GM21528 (cell line): ENCODE results near the gene RECQL5.

Experiments used
- ATAC-seq: cut with Tn5 transposase; IDR thresholded peaks from one replicate; pipeline ENCODE4 v1.9.1; 2021; ENCODE audit warnings: mild to moderate bottlenecking, moderate library complexity; ENCODE audit not compliant: unreplicated experiment, low FRiP score

RECQL5 gene

GRCh38 chr17:75666959-75667790 lies at the start of gene RECQL5, which contains the start of gene SAP30BP:
Gene RECQL5, minus strand, starts transcription at chr17:75667154. Its CDS starts 597 bp downstream, at chr17:75666557.
Gene SAP30BP, plus strand, starts transcription at chr17:75667338. Its CDS starts 35 bp downstream, at chr17:75667373.
- ATAC-seq = peak; percentile 63

DNA sequence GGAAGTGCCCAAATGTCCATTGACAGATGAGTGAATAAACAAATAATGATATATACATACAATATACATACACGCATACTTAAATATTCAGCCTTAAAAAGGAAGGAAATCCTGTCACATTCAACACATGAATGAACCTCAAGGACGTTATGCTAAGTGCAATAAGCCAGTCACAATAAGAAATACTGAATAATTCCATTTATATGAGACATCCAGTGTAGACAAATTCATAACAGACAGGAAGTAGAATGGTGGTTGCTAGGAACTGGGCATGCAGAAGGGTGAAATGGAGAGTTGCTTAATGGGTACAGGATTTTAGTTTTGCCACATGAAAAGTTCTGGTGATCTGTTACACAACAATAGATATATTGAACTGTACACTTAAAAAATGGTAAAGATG lies 45.5 kb upstream of the RECQL5 start:
- no peak for ATAC-seq

DNA sequence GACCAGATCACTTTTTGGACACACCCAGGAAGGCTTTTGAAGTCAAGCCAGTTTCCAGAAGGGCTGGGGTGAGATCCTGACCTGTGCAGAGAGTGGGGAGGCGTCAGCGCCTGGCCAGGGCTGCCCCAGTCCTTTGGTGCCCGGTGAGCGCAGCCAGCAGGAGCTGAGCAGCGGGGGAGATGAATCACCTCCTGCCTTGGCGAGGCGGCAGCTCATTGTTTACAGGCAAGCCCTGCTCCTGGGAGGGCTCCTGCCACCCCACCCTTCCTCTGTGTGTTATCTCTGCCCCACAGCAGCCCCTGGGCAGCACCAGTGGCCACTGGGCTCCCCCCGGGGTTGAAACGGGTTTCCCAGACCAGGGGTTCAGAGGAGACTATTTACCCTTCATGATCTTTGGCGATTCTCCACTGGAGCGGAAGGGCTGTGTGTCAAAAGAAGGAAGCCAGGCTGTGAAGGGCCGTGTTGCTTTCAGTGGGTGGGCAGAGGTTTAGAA lies 40.2 kb upstream of the RECQL5 start:
- ATAC-seq = no peak

DNA sequence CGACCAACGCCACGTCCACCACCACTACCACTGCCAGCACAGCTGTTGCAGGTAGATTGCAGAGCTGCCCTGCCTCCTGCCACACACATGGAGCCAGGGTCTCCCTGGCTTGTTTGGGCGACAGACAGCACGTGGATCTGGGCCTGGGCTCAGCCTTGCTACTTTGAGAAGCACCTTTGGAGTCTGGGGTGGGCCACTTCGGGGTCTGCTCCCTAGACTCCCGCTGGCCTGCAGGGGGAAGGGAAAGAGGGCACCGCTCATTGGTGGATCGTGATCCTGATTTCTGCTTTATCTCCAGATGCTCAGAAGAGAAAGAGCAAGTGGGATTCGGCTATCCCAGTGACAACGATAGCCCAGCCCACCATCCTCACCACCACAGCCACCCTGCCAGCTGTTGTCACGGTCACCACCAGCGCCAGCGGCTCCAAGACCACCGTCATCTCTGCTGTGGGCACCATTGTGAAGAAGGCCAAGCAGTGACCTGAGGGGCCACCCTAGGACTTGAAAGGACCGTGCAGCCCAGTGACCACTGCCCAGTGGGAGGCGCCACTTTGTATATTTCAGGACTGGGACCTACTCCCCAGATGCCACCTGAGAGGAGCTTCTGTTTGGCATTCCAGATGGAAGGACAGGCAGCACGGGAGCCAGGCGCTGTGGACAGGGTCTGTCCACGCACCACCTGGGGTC lies 39.2 kb upstream of the RECQL5 start:
- no peak for ATAC-seq

DNA sequence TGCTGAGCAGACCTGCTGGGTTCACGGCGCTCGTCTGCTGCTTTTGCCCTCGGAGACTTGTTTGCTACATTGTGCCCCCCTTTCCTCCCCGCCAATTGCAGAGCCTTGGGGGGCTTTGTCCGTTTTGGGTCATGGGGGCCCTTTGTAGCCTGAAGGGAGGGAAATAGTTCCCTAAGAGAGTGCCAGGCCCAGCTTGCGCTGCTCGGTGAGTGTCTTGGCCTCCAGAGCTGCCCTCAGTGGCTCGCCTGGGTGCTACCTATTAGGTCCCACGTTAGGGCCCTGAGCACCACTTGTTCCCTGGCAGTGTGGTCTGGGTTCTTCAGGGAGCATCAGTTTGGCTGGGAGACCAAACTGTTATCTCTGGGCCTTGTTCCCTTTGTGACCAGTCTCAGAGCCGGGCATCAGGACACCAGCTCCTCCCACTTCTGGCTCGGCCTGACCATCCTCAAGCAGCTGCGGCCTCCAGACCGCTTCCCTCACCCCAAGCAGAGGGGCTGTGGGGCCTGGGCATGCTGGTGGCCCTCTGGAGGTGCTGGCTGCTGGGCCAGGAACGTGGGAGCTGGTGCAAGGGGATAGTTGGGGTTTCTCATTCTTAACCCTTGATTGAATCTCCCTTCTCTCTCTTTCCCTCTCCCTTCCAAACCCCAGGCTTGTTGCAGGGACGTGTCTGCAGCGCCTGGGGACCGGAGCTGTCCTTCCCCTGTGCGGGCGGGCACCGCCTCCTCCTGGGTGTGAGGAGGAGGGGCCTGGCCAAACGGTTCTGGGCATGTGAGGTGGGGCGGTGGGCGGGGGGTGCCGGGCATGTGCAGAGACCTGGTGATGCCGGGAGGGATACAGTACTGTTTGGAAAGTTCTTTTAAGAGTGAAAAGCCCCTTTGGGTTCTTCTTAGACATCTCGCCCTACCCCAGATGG lies 38.3 kb upstream of the RECQL5 start:
- ATAC-seq = no peak

DNA sequence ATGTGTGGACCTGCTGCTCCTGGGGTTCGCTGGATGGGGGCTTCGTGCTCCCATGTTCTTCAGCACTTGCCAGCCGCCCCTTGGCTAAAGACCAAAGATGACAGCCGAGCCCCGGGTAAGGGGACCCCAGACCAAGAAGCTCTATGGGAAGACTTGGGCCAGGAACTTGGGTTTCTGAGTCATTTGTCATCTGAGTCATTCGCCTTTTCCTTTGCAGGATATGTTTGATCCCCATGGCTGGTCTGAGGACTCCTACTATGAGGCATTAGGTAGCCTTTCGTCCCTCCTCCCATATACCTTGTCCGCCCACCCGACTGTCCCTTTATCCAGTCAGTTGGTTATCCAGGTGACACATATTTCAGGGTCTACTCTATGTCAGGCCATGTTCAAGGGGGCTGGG lies 36.6 kb upstream of the RECQL5 start:
- no peak for ATAC-seq

DNA sequence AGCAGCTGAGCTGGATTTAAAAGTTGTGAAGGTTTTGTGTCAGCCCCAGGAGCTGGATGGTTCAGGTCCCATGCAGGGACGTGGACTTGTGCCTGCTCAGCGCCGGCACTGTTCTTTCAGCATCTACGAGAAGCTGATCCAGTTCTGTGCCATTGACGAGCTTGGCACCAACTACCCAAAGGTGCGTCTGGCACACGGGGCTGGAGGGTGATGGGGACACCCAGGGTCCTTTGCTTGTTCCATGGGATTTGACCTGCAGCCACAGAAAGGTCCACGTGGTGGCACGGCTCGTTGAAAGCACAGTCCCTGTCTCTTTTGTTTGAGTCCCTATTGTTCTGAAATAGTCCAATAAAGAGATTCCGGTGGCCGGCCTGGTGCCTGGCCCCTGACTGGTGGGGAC lies 36.2 kb upstream of the RECQL5 start:
- no peak for ATAC-seq

DNA sequence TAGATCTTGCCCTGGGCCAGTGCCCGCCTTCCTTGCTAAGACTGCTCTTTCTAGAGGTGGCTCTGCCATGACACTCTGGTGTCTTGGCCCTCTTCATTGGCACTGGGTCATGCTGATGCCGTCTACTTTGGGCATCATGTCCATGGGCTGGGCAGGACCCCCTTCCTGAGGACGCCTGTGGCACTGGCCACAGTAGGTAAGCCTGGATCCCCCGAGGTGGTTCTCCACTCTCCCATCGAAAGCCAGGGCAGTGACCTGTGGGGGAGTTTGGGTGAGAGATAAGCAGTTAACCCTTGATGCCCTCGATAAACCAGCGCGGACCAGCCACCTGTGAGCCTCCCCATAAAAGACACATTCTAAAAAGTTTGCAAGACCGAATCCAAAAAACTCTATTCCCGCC lies 34.3 kb upstream of the RECQL5 start:
- no peak for ATAC-seq

DNA sequence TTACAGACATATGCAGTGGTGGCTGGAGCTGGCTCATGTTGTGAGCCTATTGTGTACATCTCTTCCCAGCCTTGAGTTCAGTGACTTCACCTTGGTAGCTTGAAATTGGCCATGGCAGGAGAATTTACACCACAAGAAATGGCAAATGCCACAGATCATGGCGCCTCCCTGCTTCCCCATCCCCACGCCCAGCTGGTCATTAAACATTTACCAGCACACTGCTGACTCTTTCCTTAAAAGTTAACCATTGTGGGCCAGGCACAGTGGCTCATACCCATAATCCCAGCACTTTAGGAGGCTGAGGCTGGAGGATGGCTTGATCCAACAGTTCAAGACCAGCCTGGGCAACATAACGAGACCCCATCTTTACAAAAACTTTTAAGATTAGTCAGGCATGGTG lies 31.7 kb upstream of the RECQL5 start:
- no peak for ATAC-seq

- no peak for ATAC-seq
Measured at GRCh38 chr17:75697651-75698291, 30.8 kb upstream of the RECQL5 start.

DNA sequence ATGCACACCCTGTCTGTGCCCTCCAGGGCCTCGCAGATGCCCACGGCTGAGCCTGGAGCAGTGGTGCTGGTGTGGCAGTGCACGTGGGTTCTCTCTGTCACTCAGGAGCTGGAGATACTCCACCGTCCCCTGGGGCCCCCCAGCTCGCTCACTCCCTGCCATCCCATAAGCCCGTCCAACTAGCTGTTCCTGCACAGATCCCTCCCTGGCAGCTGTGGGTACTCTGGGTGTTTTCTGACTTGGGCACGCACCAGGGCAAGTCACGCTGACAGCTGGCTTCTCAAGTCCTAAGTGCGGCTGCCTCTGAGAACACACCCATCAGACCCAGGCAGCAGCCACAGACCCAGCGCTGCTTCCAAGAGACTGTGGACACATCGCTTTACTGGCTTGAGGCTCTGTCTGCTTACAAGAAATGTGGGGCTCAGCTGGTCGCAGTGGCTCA lies 28.9 kb upstream of the RECQL5 start:
- no peak for ATAC-seq

DNA sequence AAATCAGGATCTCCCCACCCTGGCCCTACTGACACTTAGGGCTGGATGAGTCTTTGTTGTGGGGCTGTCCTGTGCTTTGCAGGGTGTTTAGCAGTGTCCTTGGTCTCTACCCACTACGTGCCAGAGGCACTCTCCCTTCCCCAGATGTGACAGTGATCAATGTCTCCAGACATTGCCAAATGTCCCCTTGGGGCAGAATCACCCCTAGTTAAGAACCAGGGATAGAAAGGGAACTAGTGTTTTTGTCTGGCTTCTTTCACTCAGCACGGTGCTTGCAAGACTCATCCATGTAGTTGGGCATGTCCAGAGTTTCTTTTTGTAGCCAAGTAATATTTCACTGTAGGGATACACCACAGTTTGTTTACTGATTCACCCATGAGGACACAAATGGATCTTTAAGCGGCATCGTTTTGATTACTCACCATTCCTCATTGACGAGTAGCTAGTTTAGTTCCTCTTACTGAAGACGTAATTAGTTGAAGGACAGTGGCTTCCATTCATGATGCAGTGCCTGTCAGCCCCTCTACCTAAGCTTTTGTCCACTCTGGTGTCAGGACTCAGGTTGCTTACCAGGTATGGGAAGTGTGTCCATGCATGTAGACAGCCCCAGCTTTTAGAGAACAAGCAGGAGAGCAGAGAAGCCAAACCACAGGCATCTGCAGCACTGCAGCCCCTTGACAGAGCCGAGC lies 28.3 kb upstream of the RECQL5 start:
- ATAC-seq = no peak

DNA sequence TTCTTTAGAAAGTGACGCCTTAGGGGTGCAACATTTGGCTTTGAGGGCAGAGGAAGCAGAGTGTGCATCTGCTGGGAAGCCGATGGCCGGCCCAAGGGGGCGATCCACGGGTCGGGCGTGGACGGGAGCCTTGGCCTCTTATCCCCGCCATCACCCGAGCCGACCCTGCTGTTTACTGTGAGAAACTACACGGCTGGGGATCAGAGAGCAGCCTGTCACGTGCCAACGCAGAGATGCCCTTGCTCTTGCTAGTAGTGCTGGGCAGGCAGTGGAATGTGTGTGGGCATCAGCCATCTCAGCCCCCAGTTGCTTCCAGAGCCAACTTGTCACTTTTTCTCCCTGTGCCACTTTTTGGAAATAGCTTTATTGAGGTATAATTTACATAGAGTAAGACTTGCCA lies 27.6 kb upstream of the RECQL5 start:
- ATAC-seq = no peak

DNA sequence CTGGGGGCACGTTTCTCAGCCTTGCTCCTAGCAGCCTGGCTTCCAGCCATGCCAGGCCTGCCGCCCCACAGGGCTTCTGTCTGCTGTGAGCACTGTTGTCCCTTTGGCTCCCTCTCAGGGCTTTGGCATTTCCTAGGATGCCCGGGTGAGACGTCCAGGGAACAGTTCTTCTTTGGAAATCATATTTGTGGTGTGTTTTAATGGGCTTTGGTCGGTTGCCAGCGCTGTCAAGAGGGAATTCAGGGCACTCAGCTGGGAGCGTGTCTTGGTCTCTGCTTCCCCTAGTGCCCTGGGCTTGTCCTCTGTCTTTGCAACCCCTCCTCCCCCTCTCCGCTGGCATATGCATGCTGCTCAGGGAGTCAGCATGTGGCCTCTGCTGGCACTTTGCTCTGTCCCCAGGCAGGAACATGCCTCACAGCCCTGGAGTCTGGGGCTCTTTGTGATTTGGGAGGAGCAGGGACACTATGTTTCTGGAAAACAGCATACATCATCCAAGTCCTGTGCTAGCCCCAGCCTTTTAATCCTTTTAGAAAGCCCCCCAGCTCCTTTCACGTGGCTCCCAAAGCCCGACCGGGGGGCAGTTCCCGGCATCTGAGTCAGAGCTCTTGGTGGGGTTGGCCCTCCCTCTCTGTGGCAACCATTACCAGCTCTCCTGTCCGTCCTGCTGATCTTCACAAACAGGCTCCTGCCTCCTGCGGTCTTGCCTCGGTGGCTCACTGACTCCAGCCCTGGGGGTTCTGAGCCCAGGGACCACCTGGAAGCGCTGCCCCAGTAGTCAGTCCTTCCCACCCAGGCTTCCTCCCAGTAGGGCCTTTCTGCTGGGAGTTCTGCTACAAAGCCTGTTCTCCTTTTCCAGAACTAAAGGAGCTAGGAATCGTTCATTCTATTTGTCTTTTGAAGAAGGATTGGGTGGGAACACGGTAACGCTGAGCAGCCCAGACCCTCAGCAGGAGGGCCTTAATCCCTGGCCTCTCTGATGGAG lies 26.8 kb upstream of the RECQL5 start:
- ATAC-seq = no peak

DNA sequence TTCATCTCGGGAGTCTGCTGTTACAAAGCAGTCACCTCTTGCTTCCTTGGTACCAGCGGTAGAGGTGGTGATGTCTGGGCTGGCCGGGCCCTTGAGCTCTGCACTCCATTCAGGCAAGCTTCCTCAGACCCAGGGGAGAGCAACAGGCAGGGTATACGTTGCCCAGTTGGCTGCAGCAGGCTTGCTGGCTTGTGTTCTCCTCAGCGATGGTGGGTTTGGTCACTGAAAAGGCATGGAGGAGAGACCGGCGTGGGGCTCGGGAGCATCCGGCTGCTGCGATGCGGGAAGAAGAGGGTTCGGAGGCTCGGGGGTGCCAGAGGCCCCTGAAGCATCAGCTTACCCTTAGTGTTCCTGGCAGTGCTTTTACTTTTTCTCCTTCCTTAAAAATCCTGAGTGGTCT lies 26.0 kb upstream of the RECQL5 start:
- no peak for ATAC-seq

DNA sequence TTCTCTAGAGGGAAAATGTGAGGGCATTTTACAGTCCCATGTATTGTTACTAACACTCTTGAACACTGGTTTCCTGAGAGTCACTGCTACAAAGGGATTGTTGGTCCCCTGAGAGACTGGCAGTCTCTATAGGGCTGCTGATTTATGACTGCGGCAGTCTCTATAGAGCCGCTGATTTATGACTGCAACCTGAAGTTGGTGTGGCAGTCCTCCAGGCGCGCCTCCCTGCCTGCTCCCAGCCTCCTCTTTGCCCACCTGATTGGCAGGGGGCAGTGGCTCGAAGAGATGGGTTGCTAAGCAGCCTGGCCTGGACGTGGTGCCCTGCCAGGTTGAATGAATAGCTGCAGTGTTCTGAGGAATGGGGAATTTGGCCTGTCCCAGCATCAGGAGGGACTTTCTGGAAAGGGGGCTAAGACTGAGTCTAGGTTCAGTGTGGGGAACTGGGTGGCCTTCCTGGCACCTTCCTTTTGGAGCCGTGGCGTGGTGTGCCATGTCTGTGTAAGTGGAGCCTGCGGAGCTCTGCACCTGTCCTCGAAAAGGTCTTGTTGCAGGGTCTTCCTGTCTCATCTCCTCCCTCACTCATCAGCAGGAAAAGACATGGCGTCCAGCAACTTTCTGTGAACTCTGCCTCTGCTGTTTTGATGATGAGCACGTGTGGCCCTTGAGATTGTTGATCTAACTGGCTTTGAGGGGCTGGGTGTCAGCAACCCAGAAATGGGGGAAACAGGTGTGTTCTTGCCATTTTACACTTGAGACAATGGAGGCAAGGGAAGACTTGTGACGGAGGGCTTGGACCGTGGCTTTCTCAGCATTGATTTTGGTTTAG lies 25.1 kb upstream of the RECQL5 start:
- ATAC-seq = no peak

- ATAC-seq = no peak
Measured at GRCh38 chr17:75691371-75691791, 24.4 kb upstream of the RECQL5 start.
